Measurements from ENCODE around the gene SCAND1.
"Not testable (repeated sequence)": the region's sequence is repeated elsewhere in the genome, so short reads cannot be mapped to it uniquely, and the experiment has no call there.

Gene SCAND1

GRCh38 chr20:35963878-35964277 is 9.6 kb upstream of the SCAND1 start:
- H3K4me3 ChIP-seq (ENCODE audit: low read depth, low read length) = no peak overlapping the region

GRCh38 chr20:35959291-35959690 is 5.0 kb upstream of the SCAND1 start:
- not testable (repeated sequence) for H3K4me3 ChIP-seq (ENCODE audit: low read depth, low read length)

GRCh38 chr20:35956616-35957015 is 2.3 kb upstream of the SCAND1 start:
- H3K4me3 ChIP-seq (ENCODE audit: low read depth, low read length) = no peak overlapping the region

GRCh38 chr20:35954907-35955251 is 577 bp upstream of the SCAND1 start:
- H3K4me3 ChIP-seq (ENCODE audit: low read depth, low read length) = peak overlapping the region; percentile 86

- H3K4me3 ChIP-seq (ENCODE audit: low read depth, low read length) = peak overlapping the region; percentile 96
Observed at GRCh38 chr20:35953387-35954199, 709 bp downstream of the SCAND1 start.

- peak overlapping the region; percentile 96 for H3K4me3 ChIP-seq (ENCODE audit: low read depth, low read length)
Observed at GRCh38 chr20:35952480-35953386, 1.6 kb downstream of the SCAND1 start.

GRCh38 chr20:35952080-35952479 is 2.2 kb downstream of the SCAND1 start:
- H3K4me3 ChIP-seq (ENCODE audit: low read depth, low read length) = not testable (repeated sequence)

GRCh38 chr20:35950093-35950492 is 4.2 kb downstream of the SCAND1 start:
- no peak overlapping the region for H3K4me3 ChIP-seq (ENCODE audit: low read depth, low read length)

GRCh38 chr20:35947907-35948306 is 6.4 kb downstream of the SCAND1 start:
- no peak overlapping the region for H3K4me3 ChIP-seq (ENCODE audit: low read depth, low read length)

GRCh38 chr20:35947489-35947888 is 6.8 kb downstream of the SCAND1 start:
- H3K4me3 ChIP-seq (ENCODE audit: low read depth, low read length) = no peak overlapping the region

GRCh38 chr20:35942243-35942642 is 12.1 kb downstream of the SCAND1 start:
- H3K4me3 ChIP-seq (ENCODE audit: low read depth, low read length) = no peak overlapping the region

- no peak overlapping the region for H3K4me3 ChIP-seq (ENCODE audit: low read depth, low read length)
Observed at GRCh38 chr20:35941620-35942019, 12.7 kb downstream of the SCAND1 start.

- H3K4me3 ChIP-seq (ENCODE audit: low read depth, low read length) = no peak overlapping the region
Observed at GRCh38 chr20:35939264-35939663, 15.0 kb downstream of the SCAND1 start.

- no peak overlapping the region for H3K4me3 ChIP-seq (ENCODE audit: low read depth, low read length)
Observed at GRCh38 chr20:35934050-35934449, 20.3 kb downstream of the SCAND1 start.

- no peak overlapping the region for H3K4me3 ChIP-seq (ENCODE audit: low read depth, low read length)
Observed at GRCh38 chr20:35929301-35929700, 25.0 kb downstream of the SCAND1 start.

GRCh38 chr20:35920523-35920922 is 33.8 kb downstream of the SCAND1 start:
- H3K4me3 ChIP-seq (ENCODE audit: low read depth, low read length) = no peak overlapping the region

GRCh38 chr20:35918021-35918420 is 36.3 kb downstream of the SCAND1 start:
- no peak overlapping the region for H3K4me3 ChIP-seq (ENCODE audit: low read depth, low read length)

GRCh38 chr20:35917077-35917476 is 37.2 kb downstream of the SCAND1 start:
- no peak overlapping the region for H3K4me3 ChIP-seq (ENCODE audit: low read depth, low read length)

GRCh38 chr20:35912881-35913280 is 41.4 kb downstream of the SCAND1 start:
- H3K4me3 ChIP-seq (ENCODE audit: low read depth, low read length) = no peak overlapping the region

GRCh38 chr20:35910254-35910653 is 44.0 kb downstream of the SCAND1 start:
- no peak overlapping the region for H3K4me3 ChIP-seq (ENCODE audit: low read depth, low read length)

- H3K4me3 ChIP-seq (ENCODE audit: low read depth, low read length) = no peak overlapping the region
Observed at GRCh38 chr20:35909796-35910195, 44.5 kb downstream of the SCAND1 start.

- no peak overlapping the region for H3K4me3 ChIP-seq (ENCODE audit: low read depth, low read length)
Observed at GRCh38 chr20:35909176-35909575, 45.1 kb downstream of the SCAND1 start.
